SK-N-SH treated with all-trans-retinoic acid at 6 μM for 48 hours (cell line): ENCODE results near the gene CBL.

Experiments used
- ATAC-seq: fragments of 200-7000 bp; cut with Tn5 transposase; 3 replicates; pipeline ENCODE4 v1.9.1; 2020; ENCODE audit warnings: mild to moderate bottlenecking, moderate library complexity
- BACH2 ChIP-seq: fragments of 250-450 bp; sonication (Bioruptor Pico); IDR thresholded peaks from 2 replicates; pipeline ENCODE4 v1.9.0; 2021; ENCODE audit warnings: mild to moderate bottlenecking, borderline replicate concordance
- CREB5 ChIP-seq: fragments of 250-450 bp; sonication (Bioruptor Pico); IDR thresholded peaks from 2 replicates; pipeline ENCODE4 v1.5.1; 2020; ENCODE audit warnings: low read depth, mild to moderate bottlenecking, moderate library complexity
- CSRNP3 ChIP-seq: fragments of 250-450 bp; sonication (Bioruptor Pico); IDR thresholded peaks from 2 replicates; pipeline ENCODE4 v1.5.1; 2021; ENCODE audit warnings: mild to moderate bottlenecking, moderate library complexity
- ESRRG ChIP-seq: fragments of 250-450 bp; sonication (Bioruptor Pico); IDR thresholded peaks from 2 replicates; pipeline ENCODE4 v1.6.1; 2021; ENCODE audit warnings: mild to moderate bottlenecking
- GLIS3 ChIP-seq: fragments of 250-450 bp; sonication (Bioruptor Pico); IDR thresholded peaks from 2 replicates; pipeline ENCODE4 v1.5.0; 2020; ENCODE audit warnings: mild to moderate bottlenecking, moderate library complexity
- ISL1 ChIP-seq: fragments of 250-450 bp; sonication (Bioruptor Pico); IDR thresholded peaks from 2 replicates; pipeline ENCODE4 v2.1.2; 2022; ENCODE audit warnings: mild to moderate bottlenecking, moderate library complexity
- OSR1 ChIP-seq: fragments of 250-450 bp; sonication (Bioruptor Pico); IDR thresholded peaks from 2 replicates; pipeline ENCODE4 v1.8.0; 2022; ENCODE audit warnings: moderate library complexity, mild to moderate bottlenecking, inconsistent platforms
- PATZ1 ChIP-seq: fragments of 250-450 bp; sonication (Bioruptor Pico); IDR thresholded peaks from 2 replicates; pipeline ENCODE4 v1.8.0; 2020; ENCODE audit warnings: mild to moderate bottlenecking, moderate library complexity, borderline replicate concordance
- POU6F1 ChIP-seq: fragments of 250-450 bp; sonication (Bioruptor Pico); IDR thresholded peaks from 2 replicates; pipeline ENCODE4 v1.8.0; 2021; ENCODE audit warnings: low read depth, mild to moderate bottlenecking, moderate library complexity, borderline replicate concordance
- PPARA ChIP-seq: fragments of 250-450 bp; sonication (Bioruptor Pico); IDR thresholded peaks from 2 replicates; pipeline ENCODE4 v1.5.0; 2020; ENCODE audit warnings: mild to moderate bottlenecking, borderline replicate concordance
- TCF4 ChIP-seq: fragments of 250-450 bp; sonication (Bioruptor Pico); IDR thresholded peaks from 2 replicates; pipeline ENCODE4 v1.8.0; 2021; ENCODE audit warnings: mild to moderate bottlenecking, moderate library complexity, borderline replicate concordance
- TOX ChIP-seq: fragments of 250-450 bp; sonication (Bioruptor Pico); IDR thresholded peaks from 2 replicates; pipeline ENCODE4 v1.8.0; 2021; ENCODE audit warnings: mild to moderate bottlenecking, moderate library complexity, borderline replicate concordance
- TSHZ2 ChIP-seq: fragments of 250-450 bp; sonication (Bioruptor Pico); IDR thresholded peaks from 2 replicates; pipeline ENCODE4 v1.5.0; 2020; ENCODE audit warnings: mild to moderate bottlenecking, moderate library complexity
- ZC3H10 ChIP-seq: fragments of 250-450 bp; sonication (Bioruptor Pico); IDR thresholded peaks from 2 replicates; pipeline ENCODE4 v1.5.1; 2021; ENCODE audit warnings: mild to moderate bottlenecking, moderate library complexity
- ZFP3 ChIP-seq: fragments of 250-450 bp; sonication (Bioruptor Pico); IDR thresholded peaks from 2 replicates; pipeline ENCODE4 v1.5.0; 2020; ENCODE audit warnings: mild to moderate bottlenecking, moderate library complexity
- ZNF565 ChIP-seq: fragments of 450-650 bp; formaldehyde crosslinking; conservative IDR thresholded peaks from 2 replicates; pipeline ENCODE4 v1.5.0; 2020; ENCODE audit warnings: low read depth, mild to moderate bottlenecking, moderate library complexity
- ZNF70 ChIP-seq: fragments of 450-650 bp; formaldehyde crosslinking; IDR thresholded peaks from 2 replicates; pipeline ENCODE4 v1.5.0; 2020; ENCODE audit warnings: mild to moderate bottlenecking, moderate library complexity
- ZNF8 ChIP-seq: fragments of 450-650 bp; formaldehyde crosslinking; IDR thresholded peaks from 2 replicates; pipeline ENCODE4 v1.5.0; 2020; ENCODE audit warnings: mild to moderate bottlenecking, moderate library complexity

Gene CBL

GRCh38 chr11:119273721-119274120 is 67.6 kb downstream of the CBL start:
- TF ChIP-seq ZFP3 (CRISPR knock-in tag), result no peak
- no peak for TF ChIP-seq ZNF70 (CRISPR knock-in tag)
- no peak for TF ChIP-seq CREB5 (CRISPR knock-in tag)
- no peak for TF ChIP-seq ZNF565 (CRISPR knock-in tag)
- no peak for TF ChIP-seq ESRRG (CRISPR knock-in tag)
- no peak for TF ChIP-seq PPARA
- no peak for TF ChIP-seq TCF4 (CRISPR knock-in tag)
- ATAC-seq, result no peak

- no peak for TF ChIP-seq ZNF8 (CRISPR knock-in tag)
- no peak for TF ChIP-seq PATZ1 (CRISPR knock-in tag)
- TF ChIP-seq GLIS3 (CRISPR knock-in tag), result no peak
- TF ChIP-seq TOX (CRISPR knock-in tag), result no peak
- no peak for TF ChIP-seq ESRRG (CRISPR knock-in tag)
- TF ChIP-seq ISL1 (CRISPR knock-in tag), result no peak
- no peak for TF ChIP-seq ZC3H10 (CRISPR knock-in tag)
- TF ChIP-seq, all 23 proteins: peak for 0
- no peak for ATAC-seq
Observed at GRCh38 chr11:119277660-119278059, 71.5 kb downstream of the CBL start.

GRCh38 chr11:119282495-119282894 is 76.4 kb downstream of the CBL start:
- no peak for ATAC-seq
- TF ChIP-seq ZNF70 (CRISPR knock-in tag), result no peak
- no peak for TF ChIP-seq PPARA
- TF ChIP-seq ZFP3 (CRISPR knock-in tag), result no peak
- no peak for TF ChIP-seq TCF4 (CRISPR knock-in tag)
- TF ChIP-seq BACH2, result no peak
- no peak for TF ChIP-seq GLIS3 (CRISPR knock-in tag)
- no peak for TF ChIP-seq TSHZ2
- TF ChIP-seq ISL1 (CRISPR knock-in tag), result no peak
- TF ChIP-seq OSR1 (CRISPR knock-in tag), result no peak
- no peak for TF ChIP-seq ZNF8 (CRISPR knock-in tag)
- TF ChIP-seq POU6F1 (CRISPR knock-in tag), result no peak
- no peak for TF ChIP-seq ESRRG (CRISPR knock-in tag)
- no peak for TF ChIP-seq ZC3H10 (CRISPR knock-in tag)
- TF ChIP-seq PATZ1 (CRISPR knock-in tag), result no peak
- no peak for TF ChIP-seq CSRNP3
- TF ChIP-seq ZNF565 (CRISPR knock-in tag), result no peak
